Measurements from ENCODE around the gene ANKRD55. TPM values are rescaled to one million over a fixed set of nuclear protein-coding genes. Genes with fewer than 3 reads are reported as not detected.

ANKRD55 gene
- total and polyA plus RNA-seq, 2 of the 8 experiments (the other 6 are each of a cell fraction or from before 2014, with no cell fraction given): not detected

DNA sequence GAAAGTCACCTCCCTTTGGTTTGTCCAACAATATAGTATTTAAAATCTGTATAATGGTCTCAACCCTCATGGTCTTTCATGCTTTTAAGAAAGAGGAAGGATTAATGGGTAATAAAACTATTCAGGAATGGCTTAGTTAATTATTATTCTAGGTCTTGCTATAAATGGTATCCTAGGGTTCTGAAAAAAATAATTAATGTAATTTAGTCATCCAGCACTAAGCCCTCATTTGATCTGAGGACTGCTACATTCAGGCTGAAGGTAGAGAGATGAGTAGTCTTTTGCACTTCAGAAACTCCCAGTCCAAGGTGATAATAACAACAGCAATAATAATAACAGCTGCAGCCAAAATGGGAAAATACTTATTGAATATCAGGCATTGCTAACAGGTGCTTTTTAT lies 2.6 kb downstream of the ANKRD55 start:
- Histone ChIP-seq H3K9me3 (ENCODE audit: insufficient read depth in 2 of 2, low read depth in 1 of 2, low read length in 1 of 2) (no peaks in the 10 kb centered on the region), H3K79me1 (ENCODE audit: low read depth, low read length) (no peaks in the 10 kb centered on the region), H3K23me2 (ENCODE audit: low read depth, low read length) (no peaks in the 10 kb centered on the region; the same call in 1 of the 2 replicates), H3K4me2 (ENCODE audit: insufficient read depth in 1 of 2, low read depth in 2 of 2, low read length in 2 of 2) (no peak overlapping the region), H3K4me3 (ENCODE audit: extremely low read depth in 1 of 4, insufficient read depth in 2 of 4, low read depth in 3 of 4, low read length in 4 of 4) (no peak overlapping the region), H4K20me1 (replicated peaks in 1 of 2; ENCODE audit: control insufficient read depth in 1 of 2, insufficient read depth in 2 of 2, low read length in 2 of 2) (no peaks in the 10 kb centered on the region), H3K23ac (ENCODE audit: insufficient read length) (no peak overlapping the region), H2BK5ac (ENCODE audit: low read depth, low read length) (no peak overlapping the region), H3K56ac (replicated peaks; ENCODE audit: insufficient read length, low read depth, low read length) (no peak overlapping the region), H4K8ac (ENCODE audit: extremely low read depth, insufficient read depth, low read length) (no peak overlapping the region), H3K27me3 (replicated peaks in 1 of 4; ENCODE audit: control insufficient read depth in 3 of 4, extremely low read depth in 1 of 4, insufficient read depth in 3 of 4, low read length in 3 of 4) (no peaks in the 10 kb centered on the region), H3K18ac (ENCODE audit: extremely low read depth, low read length) (no peak overlapping the region), H2AK5ac (ENCODE audit: low read depth, low read length) (no peak overlapping the region), H2AFZ (ENCODE audit: low read length) (no peak overlapping the region), H3K36me3 (ENCODE audit: control insufficient read depth in 2 of 4, insufficient read depth in 4 of 4, low read length in 3 of 4) (no peaks in the 10 kb centered on the region), H3K79me2 (ENCODE audit: control insufficient read depth in 1 of 2, insufficient read depth in 2 of 2, low read length in 2 of 2) (no peaks in the 10 kb centered on the region), H3K27ac (ENCODE audit: low read depth, low read length) (no peak overlapping the region), H4K5ac (ENCODE audit: insufficient read length, low read depth, low read length) (no peak overlapping the region), H2BK15ac (ENCODE audit: low read length) (no peak overlapping the region), H3K14ac (ENCODE audit: insufficient read length) (no peak overlapping the region), H2BK12ac (ENCODE audit: low read depth, low read length) (no peak overlapping the region), H3K4ac (replicated peaks; ENCODE audit: insufficient read length, low read depth, low read length) (no peak overlapping the region), H3K4me1 (replicated peaks in 1 of 4; ENCODE audit: control insufficient read depth in 3 of 4, insufficient read depth in 4 of 4, low read length in 3 of 4) (peaks cover 0 to 4% (median 0%) of the 10 kb centered on the region in 4 experiments; a peak in 3 of 7 replicates), H4K91ac (replicated peaks; ENCODE audit: insufficient read length, low read length) (no peak overlapping the region), H3K9ac (replicated peaks in 1 of 4; ENCODE audit: extremely low read depth in 1 of 4, low read depth in 3 of 4, low read length in 3 of 4) (no peak overlapping the region), H2BK20ac (ENCODE audit: low read length) (no peak overlapping the region), H2BK120ac (replicated peaks; ENCODE audit: low read depth, low read length) (no peak overlapping the region)
- TF ChIP-seq, protein P1, sequence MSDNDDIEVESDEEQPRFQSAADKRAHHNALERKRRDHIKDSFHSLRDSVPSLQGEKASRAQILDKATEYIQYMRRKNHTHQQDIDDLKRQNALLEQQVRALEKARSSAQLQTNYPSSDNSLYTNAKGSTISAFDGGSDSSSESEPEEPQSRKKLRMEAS (IDR thresholded peaks at IDR 0.05): no peak
- TF ChIP-seq EZH2 (IDR thresholded peaks at IDR 0.05; ENCODE audit: low read depth, low read length, severe bottlenecking): no peak
- no peak for TF ChIP-seq RAD21 (IDR thresholded peaks at IDR 0.05 in 1 of 2, conservative IDR thresholded peaks at IDR 0.05 in 1 of 2; ENCODE audit: low read depth in 2 of 2, low read length in 2 of 2)
- TF ChIP-seq FOSL1 (IDR thresholded peaks at IDR 0.05; ENCODE audit: insufficient read depth, low read depth, low read length): no peak
- FAIRE-seq (no peak), DNase-seq (ENCODE audit: low read depth in 1 of 2, low spot score in 2 of 2) (no peak)
- CTCF ChIA-PET (ENCODE audit: partially characterized antibody): interaction anchor here (1.4 kb wide), 1 partner anchor 30 kb away, joined by 3 read pairs; no protein-coding TSS in a partner anchor
- POLR2A ChIA-PET (ENCODE audit: partially characterized antibody): no interaction called here
